ELR (cell line): Measurements from ENCODE around the gene GNS.
"Not testable (repeated sequence)": the region's sequence is repeated elsewhere in the genome, so short reads cannot be mapped to it uniquely, and the experiment has no call there.

Experiments used
- DNase-seq: peaks from one replicate; pipeline ENCODE4 v3.0.0-alpha.2; 2015; ENCODE audit warnings: low read depth

The GNS gene

DNA sequence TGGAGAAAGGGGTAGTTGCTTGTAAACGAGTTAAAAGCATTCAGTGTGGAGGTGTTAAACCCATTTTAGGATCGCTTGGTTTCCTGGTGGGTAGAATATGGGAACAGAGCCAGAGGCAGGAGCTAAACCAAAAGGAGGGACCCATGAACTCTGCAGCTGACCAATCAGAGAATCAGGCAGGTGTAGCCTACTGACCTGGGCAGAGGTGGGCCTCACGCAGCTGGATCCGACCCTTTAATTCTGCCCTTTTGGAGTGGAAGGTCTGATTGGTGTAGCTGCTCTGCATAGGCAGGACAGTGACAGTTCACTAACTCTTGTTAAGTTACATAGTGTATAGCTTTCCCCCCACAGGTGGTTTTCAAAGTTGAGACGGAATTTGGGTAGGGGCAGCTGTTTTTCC lies 63.7 kb downstream of the GNS start:
- DNase-seq = no peak

GRCh38 chr12:64694130-64695040 lies 64.8 kb downstream of the GNS start:
- no peak for DNase-seq

DNA sequence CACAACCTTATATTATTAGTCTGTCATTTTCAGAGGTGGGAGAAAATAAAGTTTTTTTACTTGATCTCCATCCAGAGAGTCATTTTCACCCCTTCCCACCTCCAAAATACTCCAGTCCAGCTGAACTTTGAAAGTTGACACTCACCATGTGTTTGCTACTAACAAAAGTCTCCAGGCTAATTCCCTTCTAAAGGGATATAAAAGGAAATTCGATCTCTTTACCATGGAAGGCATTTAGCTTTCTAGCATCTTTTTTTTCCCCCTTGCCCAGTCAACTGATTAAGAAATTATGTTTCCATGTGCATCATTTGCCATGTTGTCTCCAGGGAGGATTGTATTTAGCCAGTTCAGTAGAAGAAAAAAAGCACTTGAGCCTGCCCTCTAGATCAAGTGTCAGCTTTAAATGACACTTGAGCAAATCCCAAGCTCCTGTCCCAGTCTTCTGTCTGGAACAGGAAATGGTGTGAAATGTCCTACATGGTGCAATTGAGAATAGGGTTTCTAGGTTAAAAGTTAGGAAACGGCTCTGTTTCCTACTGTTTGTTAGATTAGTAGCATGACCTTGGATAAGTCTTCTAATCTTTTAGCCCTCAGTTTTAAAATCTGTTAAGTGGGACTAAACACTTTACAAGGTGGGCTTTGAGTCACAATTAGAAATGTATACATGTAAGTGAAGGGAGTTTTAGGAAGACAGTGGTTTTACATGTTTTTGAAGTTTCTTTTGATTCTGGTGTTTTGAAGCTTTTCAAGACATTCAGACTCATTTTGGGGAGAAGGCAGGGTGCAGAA lies 67.2 kb downstream of the GNS start:
- DNase-seq = no peak

DNA sequence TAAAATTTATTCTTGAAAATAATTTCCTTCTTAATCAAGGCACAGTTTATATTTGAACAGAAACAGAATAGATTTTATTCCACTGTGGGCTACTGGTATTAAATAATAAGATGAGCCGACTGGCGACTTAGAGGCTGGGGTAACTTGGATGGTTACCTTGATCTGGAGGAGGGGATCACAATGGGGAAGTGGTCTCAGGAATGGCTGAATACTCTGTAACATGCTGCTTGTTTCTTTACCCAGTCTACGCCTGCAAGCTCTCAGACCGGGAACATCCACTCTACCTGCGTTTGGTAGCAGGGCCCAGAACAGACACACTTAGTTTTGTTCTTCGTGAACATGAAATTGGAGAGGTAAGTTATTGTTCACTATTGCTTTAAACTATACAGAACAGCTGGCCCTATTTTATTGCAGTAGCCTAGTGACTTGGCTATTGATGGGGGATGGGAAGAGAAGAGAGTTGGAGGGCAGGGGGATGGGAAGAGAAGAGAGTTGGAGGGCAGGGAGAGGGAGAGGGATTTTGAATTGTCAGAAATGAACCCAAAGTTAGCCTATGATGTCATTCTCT lies 67.9 kb downstream of the GNS start:
- no peak for DNase-seq

DNA sequence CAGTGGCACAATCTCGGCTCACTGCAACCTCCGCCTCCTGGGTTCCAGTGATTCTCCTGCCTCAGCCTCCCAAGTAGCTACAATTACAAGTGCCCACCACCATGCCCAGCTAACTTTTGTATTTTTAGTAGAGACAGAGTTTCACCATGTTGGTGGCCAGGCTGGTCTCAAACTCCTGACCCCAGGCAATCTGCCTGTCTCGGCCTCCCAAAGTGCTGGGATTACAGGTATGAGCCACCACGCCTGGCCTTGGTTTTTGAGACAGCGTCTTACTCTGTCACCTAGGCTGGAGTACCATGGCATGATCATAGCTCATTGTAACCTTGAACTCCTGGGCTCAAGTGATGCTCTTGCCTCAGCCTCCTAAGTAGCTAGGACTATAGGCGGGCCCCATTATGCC lies 69.0 kb downstream of the GNS start:
- DNase-seq = not testable (repeated sequence)

DNA sequence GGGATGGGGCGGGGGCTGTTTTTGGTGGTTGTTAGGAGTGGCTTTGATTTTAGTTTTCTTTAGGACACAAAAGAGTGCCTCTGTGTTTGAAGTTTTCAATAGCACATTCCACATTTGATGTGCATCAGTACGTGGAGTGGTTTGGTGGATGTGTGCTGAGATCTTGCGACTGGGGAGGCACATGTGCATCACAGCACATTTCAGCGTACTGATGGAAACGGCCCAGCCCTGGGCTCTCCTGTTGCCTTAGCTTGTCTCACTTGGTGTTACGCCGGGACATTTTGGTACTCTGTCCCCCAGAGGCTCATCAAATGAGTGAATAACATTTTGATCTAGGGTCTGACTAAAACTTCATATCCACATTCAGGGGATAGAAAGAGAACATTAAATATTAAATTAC lies 70.5 kb downstream of the GNS start:
- DNase-seq = no peak

DNA sequence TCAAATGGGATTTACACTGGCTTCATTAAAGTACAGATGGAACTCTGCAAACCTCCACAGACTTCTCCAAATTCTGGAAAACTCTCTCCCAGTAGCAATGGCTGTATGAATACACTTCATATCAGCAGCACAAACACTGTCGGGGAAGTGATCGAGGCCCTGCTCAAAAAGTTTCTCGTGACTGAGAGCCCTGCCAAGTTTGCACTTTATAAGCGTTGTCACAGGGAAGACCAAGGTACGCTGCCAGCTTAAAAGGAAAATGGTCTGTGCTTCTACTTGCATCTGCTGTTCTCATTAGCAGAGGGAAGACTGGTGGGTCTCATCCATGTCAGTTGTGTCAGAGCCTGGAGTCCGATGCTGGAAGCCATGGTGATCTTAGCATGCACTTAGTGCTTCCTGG lies 71.0 kb downstream of the GNS start:
- no peak for DNase-seq

GRCh38 chr12:64687816-64688215 lies 71.4 kb downstream of the GNS start:
- DNase-seq = no peak

GRCh38 chr12:64685605-64686004 lies 73.6 kb downstream of the GNS start:
- no peak for DNase-seq

- DNase-seq = no peak
Measured at GRCh38 chr12:64685050-64685449, 74.2 kb downstream of the GNS start.

- DNase-seq = no peak
Measured at GRCh38 chr12:64683816-64684543, 75.2 kb downstream of the GNS start.

DNA sequence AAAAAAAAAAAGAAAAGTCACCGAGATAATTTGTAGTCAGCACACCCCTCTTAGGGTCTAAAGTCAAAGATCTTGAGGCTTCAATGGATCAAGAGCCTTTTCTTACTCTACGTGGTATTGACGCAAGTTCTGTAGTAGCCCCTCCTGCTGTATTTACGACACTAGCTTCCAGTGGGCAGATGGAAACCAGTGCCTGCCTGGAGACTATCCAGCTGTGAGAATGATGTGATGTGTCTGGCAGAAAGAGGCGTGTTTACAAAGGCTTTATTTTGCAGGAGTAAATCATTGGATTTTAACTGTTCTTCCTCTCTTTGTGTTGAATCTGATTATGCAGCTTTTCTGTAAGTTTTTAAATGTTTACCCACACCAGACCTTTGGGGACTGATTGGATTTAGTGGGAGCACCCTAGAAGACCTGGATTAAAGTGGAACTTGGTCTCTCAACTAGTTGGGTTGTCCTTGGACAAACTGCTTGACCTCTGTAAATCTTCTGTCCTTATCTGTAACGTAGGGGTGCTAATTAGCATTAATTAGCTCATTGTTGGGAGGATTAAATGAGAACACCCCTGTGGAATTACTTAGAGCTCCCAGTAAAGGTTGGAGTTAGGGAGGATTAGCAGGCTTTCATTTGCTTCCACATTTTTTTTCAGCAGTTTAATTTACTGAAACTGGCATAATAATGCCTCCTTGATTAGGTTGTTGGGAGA lies 76.5 kb downstream of the GNS start:
- no peak for DNase-seq

DNA sequence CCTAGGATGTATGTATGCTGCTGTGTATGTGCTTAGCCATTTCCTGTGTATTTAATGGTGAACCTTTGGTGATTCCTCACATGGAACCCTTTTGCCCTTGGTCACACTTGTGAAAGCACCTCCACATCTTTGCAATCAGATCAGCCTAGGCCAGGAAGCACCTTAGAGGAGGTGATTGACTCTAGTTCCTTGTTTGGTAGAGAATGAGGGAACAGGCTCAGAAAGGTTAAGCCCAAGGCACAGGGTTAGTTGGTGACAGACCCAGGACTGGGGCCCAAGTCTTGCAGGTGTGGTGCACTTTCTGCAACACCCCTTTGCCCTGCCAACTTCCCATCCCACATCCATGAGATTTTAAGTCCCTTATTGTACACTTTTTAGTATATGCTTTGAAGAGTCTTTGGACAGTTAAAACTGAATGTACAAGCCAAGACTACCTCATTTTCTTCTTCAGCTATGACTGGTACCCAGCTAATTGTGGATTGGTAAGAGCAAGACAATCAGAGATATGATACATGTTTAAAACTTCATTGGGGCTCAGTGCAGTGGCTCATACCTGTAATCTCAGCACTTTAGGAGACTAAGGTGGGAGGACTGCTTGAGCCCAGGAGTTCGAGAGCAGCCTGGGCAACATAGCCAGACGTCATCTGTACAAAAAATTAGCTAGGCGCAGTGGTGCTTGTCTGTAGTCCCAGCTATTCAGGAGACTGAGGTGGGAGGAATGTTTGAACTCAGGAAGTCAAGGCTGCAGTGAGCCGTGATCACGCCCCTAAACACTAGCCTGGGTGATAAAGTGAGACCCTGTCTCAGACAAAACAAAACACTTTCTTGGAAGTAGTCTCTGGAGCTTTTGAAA lies 77.8 kb downstream of the GNS start:
- no peak for DNase-seq

DNA sequence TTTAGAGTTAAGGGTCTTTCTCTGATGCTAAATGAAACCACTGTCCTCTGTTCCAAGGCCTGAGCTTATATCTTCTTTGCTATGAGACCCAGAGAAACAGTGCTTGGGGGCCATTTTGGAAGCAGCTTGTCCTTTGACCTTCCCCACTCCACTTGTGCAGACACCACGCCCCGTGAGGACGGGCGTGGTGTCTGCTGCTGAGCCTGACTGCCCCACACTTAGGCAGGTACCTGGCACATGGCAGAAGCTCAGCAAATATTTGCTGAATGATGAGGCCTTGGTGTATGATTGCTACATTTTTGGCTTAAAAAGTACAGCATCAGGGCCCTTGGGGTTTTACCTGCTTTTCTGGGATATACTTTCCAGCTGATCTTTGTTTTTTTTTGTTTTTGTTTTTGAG lies 79.0 kb downstream of the GNS start:
- no peak for DNase-seq

DNA sequence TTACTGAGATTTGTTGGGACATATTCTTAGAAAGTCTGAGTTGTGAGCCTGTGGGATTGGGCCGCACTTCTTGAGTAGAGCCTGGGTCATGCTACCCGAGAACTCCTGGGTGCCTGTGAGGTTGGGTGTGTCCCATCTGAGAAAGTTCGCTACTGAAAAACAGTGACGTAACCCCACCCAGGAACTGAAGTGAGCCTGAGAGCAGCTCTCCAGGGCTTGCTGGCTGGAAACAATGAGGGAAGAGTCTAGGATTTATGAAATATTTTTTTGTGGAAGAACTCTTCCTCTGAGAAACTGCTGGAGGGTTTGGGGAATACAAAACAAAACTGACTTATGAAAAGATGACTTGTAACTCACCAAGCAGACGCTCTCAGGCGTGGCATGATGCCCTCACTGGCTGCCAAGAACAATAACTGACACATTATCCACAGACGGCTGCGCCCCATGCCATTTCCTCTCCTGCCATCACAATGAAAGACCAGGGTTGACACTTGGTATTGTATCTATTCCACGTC lies 79.7 kb downstream of the GNS start:
- peak; percentile 18 for DNase-seq

- DNase-seq = no peak
Measured at GRCh38 chr12:64678835-64679234, 80.4 kb downstream of the GNS start.

GRCh38 chr12:64678248-64678647 lies 81.0 kb downstream of the GNS start:
- no peak for DNase-seq

GRCh38 chr12:64675795-64676194 lies 83.4 kb downstream of the GNS start:
- DNase-seq = peak; percentile 52

- DNase-seq = no peak
Measured at GRCh38 chr12:64674367-64674922, 84.8 kb downstream of the GNS start.
